DND-41 (cell line): ENCODE results near the gene SLFN11.
A peak's percentile ranks its signal among the peaks of the same experiment; 100 is the strongest.

Source experiments
- ATAC-seq: fragments of 200-7000 bp; cut with Tn5 transposase; 3 replicates; pipeline ENCODE4 v1.9.1; 2021; ENCODE audit warnings: low read depth; ENCODE audit not compliant: insufficient read depth
- DNase-seq: peaks from one replicate; pipeline ENCODE4 v3.0.0-alpha.2; 2020
- H2AFZ ChIP-seq: 2 replicates; pipeline ENCODE4 v1.6.0; 2012; ENCODE audit warnings: low read depth, low read length
- H3K27ac ChIP-seq: 2 replicates; pipeline ENCODE4 v1.5.1; 2012; ENCODE audit warnings: low read length, inconsistent platforms
- H3K27me3 ChIP-seq: fragments of 200-600 bp; sonication (generic); 2 replicates; pipeline ENCODE4 v1.6.0; 2012; ENCODE audit warnings: low read length, mild to moderate bottlenecking, inconsistent platforms; ENCODE audit not compliant: insufficient read depth, poor library complexity
- H3K36me3 ChIP-seq: 2 replicates; pipeline ENCODE4 v1.5.1; 2012; ENCODE audit warnings: low read length, inconsistent platforms; ENCODE audit not compliant: insufficient read depth
- H3K4me1 ChIP-seq: 2 replicates; pipeline ENCODE4 v1.5.1; 2012; ENCODE audit warnings: mild to moderate bottlenecking, low read length; ENCODE audit not compliant: insufficient read depth
- H3K4me2 ChIP-seq: 2 replicates; pipeline ENCODE4 v1.6.0; 2012; ENCODE audit warnings: mild to moderate bottlenecking, moderate library complexity, low read length, inconsistent platforms; ENCODE audit not compliant: insufficient read depth
- H3K4me3 ChIP-seq, 2 experiments: fragments of 200-600 bp in 1 of 2; shearing (Covaris generic) in 1 of 2; 2 replicates each; pipeline ENCODE4 v1.5.1; 2012 to 2016; ENCODE audit warnings: inconsistent platforms in 2 of 2, low read length in 2 of 2, mild to moderate bottlenecking in 2 of 2, low read depth in 1 of 2, moderate library complexity in 1 of 2
- H3K79me2 ChIP-seq: 2 replicates; pipeline ENCODE4 v1.6.0; 2012; ENCODE audit warnings: low read length, inconsistent platforms; ENCODE audit not compliant: insufficient read depth
- H3K9ac ChIP-seq: 2 replicates; pipeline ENCODE4 v1.6.0; 2012; ENCODE audit warnings: low read depth, mild to moderate bottlenecking, inconsistent platforms, low read length, moderate library complexity
- H3K9me3 ChIP-seq: 2 replicates; pipeline ENCODE4 v1.5.1; 2012; ENCODE audit warnings: low read length, moderate library complexity, mild to moderate bottlenecking, inconsistent platforms; ENCODE audit not compliant: insufficient read depth, severe bottlenecking
- H4K20me1 ChIP-seq: 2 replicates; pipeline ENCODE4 v1.6.0; 2012; ENCODE audit warnings: low read length; ENCODE audit not compliant: insufficient read depth
- CTCF ChIP-seq: IDR thresholded peaks from 2 replicates; pipeline ENCODE4 v1.5.1; 2012; ENCODE audit warnings: borderline replicate concordance, low read length, moderate library complexity, mild to moderate bottlenecking; ENCODE audit not compliant: poor library complexity, severe bottlenecking; ENCODE audit errors: extremely low read depth
- EZH2 ChIP-seq: IDR thresholded peaks from 3 replicates; pipeline ENCODE4 v1.6.1; 2012; ENCODE audit warnings: borderline replicate concordance, low read depth, mild to moderate bottlenecking, moderate library complexity, low read length, inconsistent platforms; ENCODE audit not compliant: severe bottlenecking

The SLFN11 gene

GRCh38 chr17:35368081-35368830 is 5.2 kb downstream of the SLFN11 start:
- Histone ChIP-seq H3K27me3 (no peaks in the 10 kb centered on the region), H3K27ac (peak overlapping the region; percentile 9; the same call in 1 of the 2 replicates), H3K9me3 (no peaks in the 10 kb centered on the region), H3K4me1 (peaks cover 73% of the 10 kb centered on the region), H3K4me2 (peak overlapping the region; percentile 37; the same call in 1 of the 2 replicates), H3K9ac (no peak overlapping the region), H2AFZ (no peak overlapping the region), H4K20me1 (peaks cover 50% of the 10 kb centered on the region), H3K4me3 (no peak overlapping the region; a peak in 1 of 4 replicates), H3K36me3 (peaks cover 68% of the 10 kb centered on the region), H3K79me2 (peaks cover 99% of the 10 kb centered on the region)
- TF ChIP-seq CTCF: no peak
- TF ChIP-seq EZH2: no peak
- ATAC-seq (peak; percentile 84), DNase-seq (peak; percentile 54)

- no peak for DNase-seq
Measured at GRCh38 chr17:35361027-35361426, 12.4 kb downstream of the SLFN11 start.

GRCh38 chr17:35359398-35359797 is 14.0 kb downstream of the SLFN11 start:
- Histone ChIP-seq H3K4me3 (no peak overlapping the region), H3K27me3 (no peaks in the 10 kb centered on the region), H3K9ac (no peak overlapping the region), H3K36me3 (peaks cover 96% of the 10 kb centered on the region), H2AFZ (no peak overlapping the region), H3K9me3 (no peaks in the 10 kb centered on the region), H4K20me1 (peaks cover 66% of the 10 kb centered on the region), H3K4me2 (no peak overlapping the region), H3K27ac (no peak overlapping the region), H3K79me2 (peaks cover 90% of the 10 kb centered on the region), H3K4me1 (peaks cover 31% of the 10 kb centered on the region)
- ATAC-seq (no peak), DNase-seq (no peak)
- no peak for TF ChIP-seq EZH2

More at GRCh38 chr17:35361027-35361426, 12.4 kb downstream of the SLFN11 start:
- peaks cover 37% of the 10 kb centered on the region for H3K4me1 ChIP-seq
- no peaks in the 10 kb centered on the region for H3K27me3 ChIP-seq
- H2AFZ ChIP-seq: no peak overlapping the region
- no peaks in the 10 kb centered on the region for H3K9me3 ChIP-seq
- ATAC-seq: no peak
- H3K4me3 ChIP-seq: no peak overlapping the region
- H4K20me1 ChIP-seq: peaks cover 60% of the 10 kb centered on the region
- H3K9ac ChIP-seq: no peak overlapping the region
- H3K4me2 ChIP-seq: peak overlapping the region; percentile 27; the same call in 1 of the 2 replicates
- H3K79me2 ChIP-seq: peaks cover 91% of the 10 kb centered on the region
- H3K27ac ChIP-seq: no peak overlapping the region
- no peak for TF ChIP-seq CTCF
- TF ChIP-seq EZH2: no peak
- H3K36me3 ChIP-seq: peaks cover 96% of the 10 kb centered on the region

- Histone ChIP-seq H2AFZ (no peak overlapping the region), H3K27me3 (no peaks in the 10 kb centered on the region), H3K9ac (no peak overlapping the region), H3K4me3 (no peak overlapping the region), H3K79me2 (peaks cover 41% of the 10 kb centered on the region), H3K36me3 (peaks cover 75% of the 10 kb centered on the region), H4K20me1 (peaks cover 54% of the 10 kb centered on the region; the same call in 1 of the 2 replicates), H3K9me3 (no peaks in the 10 kb centered on the region), H3K4me1 (no peaks in the 10 kb centered on the region), H3K4me2 (no peak overlapping the region), H3K27ac (no peak overlapping the region)
- ATAC-seq (0 out of 3 replicates have a peak, but pooled peaks have one; percentile 22), DNase-seq (no peak)
- TF ChIP-seq CTCF (no peak), EZH2 (no peak)
Measured at GRCh38 chr17:35352284-35352683, 21.1 kb downstream of the SLFN11 start.
